GOT3 (cell line): ENCODE data around the gene CALY.
"Not testable (repeated sequence)": the region's sequence is repeated elsewhere in the genome, so short reads cannot be mapped to it uniquely, and the experiment has no call there.

Experiments used
- DNase-seq: peaks from one replicate; lab custom pipeline; 2025; ENCODE audit warnings: mixed read lengths; lab: John Stamatoyannopoulos, UW

CALY gene

GRCh38 chr10:133329491-133330202, 7.0 kb downstream of the CALY start:
- DNase-seq: peak; percentile 51

- DNase-seq: no peak
These were observed 8.0 kb downstream of the CALY start for GRCh38 chr10:133328358-133329343.

- DNase-seq: no peak
These were observed 8.9 kb downstream of the CALY start for GRCh38 chr10:133327651-133328357.

GRCh38 chr10:133326745-133327650, 9.7 kb downstream of the CALY start:
- no peak for DNase-seq

GRCh38 chr10:133326223-133326551, 10.5 kb downstream of the CALY start:
- DNase-seq: no peak

- no peak for DNase-seq
These were observed 11.1 kb downstream of the CALY start for GRCh38 chr10:133325440-133326222.

- DNase-seq: no peak
These were observed 11.8 kb downstream of the CALY start for GRCh38 chr10:133324857-133325260.

- no peak for DNase-seq
These were observed 12.4 kb downstream of the CALY start for GRCh38 chr10:133324198-133324792.

- not testable (repeated sequence) for DNase-seq
These were observed 14.5 kb downstream of the CALY start for GRCh38 chr10:133322064-133322709.

GRCh38 chr10:133320852-133321422, 15.8 kb downstream of the CALY start:
- DNase-seq: not testable (repeated sequence)

- no peak for DNase-seq
These were observed 18.1 kb downstream of the CALY start for GRCh38 chr10:133318494-133319127.

GRCh38 chr10:133316732-133317131, 20.0 kb downstream of the CALY start:
- DNase-seq: no peak

GRCh38 chr10:133316266-133316665, 20.4 kb downstream of the CALY start:
- no peak for DNase-seq

GRCh38 chr10:133315847-133316246, 20.8 kb downstream of the CALY start:
- DNase-seq: no peak

- no peak for DNase-seq
These were observed 21.8 kb downstream of the CALY start for GRCh38 chr10:133314911-133315310.

GRCh38 chr10:133313192-133313591, 23.5 kb downstream of the CALY start:
- DNase-seq: no peak

GRCh38 chr10:133312769-133313145, 23.9 kb downstream of the CALY start:
- DNase-seq: no peak

- no peak for DNase-seq
These were observed 24.5 kb downstream of the CALY start for GRCh38 chr10:133312016-133312768.
